HG03469 (cell line): ENCODE data around the gene CDHR3.

Source experiments
- ATAC-seq: cut with Tn5 transposase; IDR thresholded peaks from one replicate; pipeline ENCODE4 v1.9.1; 2021; ENCODE audit warnings: mild to moderate bottlenecking, moderate library complexity, moderate number of reproducible peaks; ENCODE audit not compliant: unreplicated experiment

Gene CDHR3

DNA sequence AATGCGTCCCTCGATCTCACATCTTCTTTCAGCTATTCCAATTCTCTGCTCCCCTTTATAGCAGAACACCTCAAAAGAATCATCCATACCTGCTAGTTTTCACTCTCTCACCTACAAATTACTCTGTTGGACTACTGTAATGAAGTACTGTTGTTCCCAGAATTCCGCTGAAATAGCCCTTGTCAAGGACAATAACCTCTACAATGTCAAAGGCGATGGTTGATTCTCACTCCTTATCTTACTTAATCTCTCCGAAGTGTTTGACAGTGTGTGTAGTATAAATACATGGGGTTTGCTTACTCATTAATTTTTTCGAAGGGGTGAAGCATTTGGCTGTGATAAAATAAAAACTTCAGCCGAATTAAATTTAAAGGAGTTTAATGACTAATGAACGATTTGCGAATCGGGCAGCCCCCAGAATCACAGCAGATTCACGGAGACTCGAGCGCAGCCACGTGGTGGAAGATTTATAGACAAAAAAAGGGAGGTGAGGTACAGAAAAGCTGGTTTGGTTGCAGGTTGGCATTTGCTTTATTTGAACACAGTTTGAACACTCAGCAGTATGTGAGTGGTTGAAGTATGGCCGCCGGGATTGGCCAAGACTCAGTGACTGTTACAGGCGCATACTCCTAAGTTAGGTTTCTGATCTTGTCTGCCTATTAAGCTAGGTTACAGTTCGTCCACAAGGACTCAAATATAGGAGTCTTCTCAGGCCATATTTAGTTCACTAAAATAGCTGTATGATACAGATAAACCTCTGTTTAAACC is 119.2 kb downstream of the CDHR3 start:
- no peak for ATAC-seq
